Measurements from ENCODE around the gene LYPD1. TPM values are rescaled to one million over a fixed set of nuclear protein-coding genes. Genes with fewer than 3 reads are reported as not detected.

LYPD1 gene
- total RNA-seq, 1 donor from 2014 or later = 20.7 TPM

DNA sequence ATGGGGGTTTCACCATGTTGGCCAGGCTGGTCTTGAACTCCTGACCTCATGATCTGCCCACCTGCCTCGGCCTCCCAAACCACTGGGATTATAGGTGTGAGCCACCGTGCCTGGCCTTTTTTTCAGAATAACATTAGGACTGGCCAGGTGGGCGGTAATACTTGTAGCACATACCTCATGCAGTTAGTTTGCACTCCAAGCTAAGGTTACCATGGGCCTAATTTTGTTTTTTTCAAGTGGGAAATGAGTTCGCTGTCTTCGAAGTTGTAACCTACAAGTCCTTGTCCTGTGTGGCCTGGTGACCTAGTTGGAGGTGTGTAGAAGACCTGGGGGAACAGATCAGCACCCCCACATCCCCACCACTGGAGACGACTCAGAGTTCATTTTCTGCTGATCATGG lies 74.8 kb downstream of the LYPD1 start:
- no peak for DNase-seq (ENCODE audit: low read depth)
